ENCODE results near the gene MAB21L4.

MAB21L4 gene

DNA sequence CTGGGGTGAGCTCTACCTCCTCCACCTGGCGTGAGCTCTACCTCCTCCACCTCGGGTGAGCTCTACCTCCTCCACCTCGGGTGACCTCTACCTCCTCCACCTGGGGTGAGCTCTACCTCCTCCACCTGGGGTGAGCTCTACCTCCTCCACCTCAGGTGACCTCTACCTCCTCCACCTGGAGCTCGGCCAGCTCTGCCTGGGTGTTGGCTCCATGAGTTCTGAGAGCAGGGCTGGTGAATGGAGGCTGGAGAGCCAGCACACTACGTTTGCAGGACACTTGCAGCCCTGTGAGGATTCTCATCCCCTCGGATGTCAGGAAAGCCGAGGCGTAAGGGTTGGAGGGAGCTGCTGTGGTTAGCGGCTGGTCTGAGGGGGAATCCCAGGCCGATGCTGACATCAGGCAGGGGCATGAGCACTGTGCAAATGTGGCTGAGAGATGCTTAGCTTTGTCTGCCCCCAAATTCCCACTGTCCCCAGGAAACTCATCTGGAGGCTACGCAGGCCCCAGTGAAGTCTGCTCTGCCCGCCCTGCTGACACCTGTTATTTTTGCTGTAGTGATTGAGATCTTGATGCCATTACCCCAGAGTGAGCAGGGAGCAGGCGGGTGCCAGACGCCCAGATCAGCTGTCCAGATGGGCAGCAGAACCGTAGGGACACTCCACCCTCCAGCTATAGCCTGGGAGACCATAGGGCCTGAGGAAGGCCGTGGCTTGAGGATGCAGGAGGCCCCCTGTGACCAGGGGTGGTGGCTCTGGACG, 13.4 kb upstream of the MAB21L4 start:
- DNase-seq = no peak

- DNase-seq = no peak
Measured at GRCh38 chr2:240906911-240907590, 11.1 kb upstream of the MAB21L4 start.

GRCh38 chr2:240906141-240906910, 10.4 kb upstream of the MAB21L4 start, which contains the start of gene CROCC2:
Gene CROCC2, plus strand, starts transcription at chr2:240906336. Its CDS starts 178 bp downstream, at chr2:240906514.
- no peak for DNase-seq

GRCh38 chr2:240905176-240905781, 9.3 kb upstream of the MAB21L4 start:
- DNase-seq = no peak

DNA sequence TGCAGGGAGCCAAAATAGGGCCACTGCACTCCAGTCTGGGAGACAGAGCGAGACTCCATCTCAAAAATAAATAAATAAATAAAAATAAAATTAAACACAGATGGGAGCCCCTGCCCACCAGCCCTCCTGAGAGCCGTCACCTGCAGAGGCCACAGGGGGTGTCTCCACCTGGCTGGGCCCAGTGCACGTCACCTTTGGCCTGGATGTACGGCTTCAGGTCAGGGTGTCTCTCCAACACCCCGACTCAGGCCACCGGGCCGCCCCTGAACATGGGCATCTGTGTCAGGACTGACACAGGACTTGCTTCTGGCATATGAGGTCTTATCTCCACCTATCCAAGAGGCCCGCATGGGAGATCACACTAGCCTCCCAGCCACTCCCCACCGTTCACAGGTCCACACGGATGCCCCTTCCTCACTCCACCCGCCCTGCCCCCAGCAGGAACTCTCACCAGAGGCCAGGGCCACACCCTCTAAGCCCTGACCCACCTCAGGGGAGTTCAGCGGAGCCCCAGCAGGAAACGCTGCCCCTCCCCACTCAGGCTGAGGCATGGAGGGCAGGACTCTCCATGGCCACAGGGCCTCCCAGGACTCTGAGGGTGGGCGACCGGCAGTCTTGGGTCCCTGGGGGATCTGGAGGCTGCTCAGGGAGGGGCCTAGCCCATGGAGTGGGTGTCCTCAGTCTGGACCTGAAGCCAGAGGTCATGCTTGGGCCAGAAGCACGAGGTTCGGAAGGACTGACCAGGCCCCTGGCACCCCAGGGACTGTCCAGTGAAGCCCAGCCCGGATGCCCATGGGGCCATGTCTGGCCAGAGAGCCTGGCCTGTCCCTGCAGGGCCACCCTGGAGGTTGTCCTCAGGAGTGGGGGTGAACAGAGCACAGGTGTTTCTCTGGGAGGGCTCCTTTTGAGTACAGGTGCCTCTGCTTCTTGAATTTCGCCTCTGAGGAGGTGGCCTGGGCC, 8.5 kb upstream of the MAB21L4 start:
- no peak for DNase-seq

DNA sequence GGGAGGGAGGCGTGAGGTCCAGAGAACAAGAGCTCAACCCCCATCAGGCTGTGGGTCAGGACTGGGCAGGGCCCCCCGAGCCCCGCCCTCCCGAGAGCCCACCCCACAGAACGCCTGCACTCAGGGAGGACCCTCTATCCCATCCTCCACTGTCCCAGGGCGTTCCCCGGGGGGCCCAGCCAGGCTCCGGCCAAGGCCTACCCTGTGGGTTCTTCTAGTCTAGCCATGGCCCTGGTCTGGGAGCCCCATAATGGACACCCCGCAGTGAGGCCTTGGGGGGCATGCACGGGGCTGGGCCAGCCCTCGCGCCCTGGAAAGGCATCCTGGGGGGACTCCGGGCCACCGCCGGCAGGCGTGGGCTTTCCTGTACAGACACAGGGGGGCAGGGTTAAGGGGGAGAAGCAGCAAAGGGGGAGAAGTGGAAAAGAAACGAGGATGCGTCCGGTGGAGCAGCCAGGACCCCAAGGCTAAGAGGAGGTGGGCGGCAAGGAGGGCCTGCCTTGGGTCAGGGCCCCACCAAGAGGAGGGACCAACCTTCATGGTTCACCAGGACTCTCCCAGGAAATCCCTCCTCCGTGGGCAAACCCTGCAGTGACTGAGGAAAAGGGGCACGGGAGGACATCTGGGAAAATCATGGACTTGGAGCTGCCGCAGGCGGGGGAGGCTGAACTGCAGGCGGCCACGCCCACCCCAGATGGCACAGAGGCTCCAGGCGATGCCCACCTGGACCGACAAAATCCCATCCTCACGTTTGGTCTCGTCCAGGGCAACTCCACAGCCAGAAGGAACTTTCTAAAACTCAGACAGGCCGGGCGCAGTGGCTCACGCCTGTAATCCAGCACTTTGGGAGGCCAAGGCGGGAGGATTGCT, 7.5 kb upstream of the MAB21L4 start:
- no peak for DNase-seq

GRCh38 chr2:240902615-240903041, 6.7 kb upstream of the MAB21L4 start:
- no peak for DNase-seq

DNA sequence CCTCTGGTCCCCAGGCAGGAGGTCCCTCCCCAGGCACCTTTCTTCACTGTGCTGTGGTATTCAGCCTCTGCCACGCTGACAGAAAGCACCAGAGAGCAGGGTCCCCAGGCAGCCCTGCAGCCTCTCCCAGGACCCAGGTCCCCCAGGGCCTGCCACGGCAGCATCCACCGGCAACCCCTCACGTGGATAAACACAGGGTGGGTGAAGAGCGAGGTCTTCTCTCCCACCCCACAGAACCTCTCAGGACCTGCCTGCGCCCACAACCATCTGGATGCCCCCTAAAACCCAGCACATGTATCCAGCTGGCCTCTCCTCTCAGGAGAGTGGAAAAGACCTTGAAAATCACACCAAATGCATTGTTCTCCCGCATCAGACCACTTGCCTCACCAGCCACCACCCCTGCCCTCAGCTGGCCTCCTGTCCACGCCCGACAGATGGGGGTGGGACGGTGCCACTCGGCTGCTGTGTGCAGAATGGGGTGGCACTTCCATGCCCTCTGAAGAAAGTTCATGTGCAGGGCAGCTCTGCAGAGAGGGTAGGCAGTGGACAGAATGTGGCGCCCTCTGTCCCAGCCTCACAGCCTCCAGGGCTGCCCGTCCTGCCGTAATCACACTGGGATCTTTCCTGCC, 6.1 kb upstream of the MAB21L4 start:
- no peak for DNase-seq

GRCh38 chr2:240900141-240900860, 4.3 kb upstream of the MAB21L4 start:
- DNase-seq = no peak

DNA sequence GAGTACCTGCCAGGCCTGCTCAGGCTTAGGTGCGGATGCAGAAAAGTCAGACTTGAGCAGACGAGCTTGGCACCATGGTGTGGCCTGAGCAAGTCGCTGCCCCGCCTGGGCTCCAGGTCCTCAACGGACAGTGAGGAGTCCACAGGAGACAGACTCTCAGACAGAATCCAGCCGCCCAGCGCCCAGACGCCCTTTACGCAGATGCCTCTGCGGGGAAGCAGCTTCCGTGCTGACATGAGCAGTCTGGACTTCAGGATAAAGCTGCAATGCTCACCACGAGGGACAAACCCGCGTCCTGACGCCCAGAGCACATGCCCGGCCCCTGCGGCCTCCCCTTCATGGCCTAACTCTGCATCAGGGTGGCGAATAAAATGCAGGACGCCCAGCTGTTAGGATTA, 3.5 kb upstream of the MAB21L4 start:
- DNase-seq = no peak

GRCh38 chr2:240898731-240899467, 2.9 kb upstream of the MAB21L4 start:
- no peak for DNase-seq

GRCh38 chr2:240898108-240898730, 2.3 kb upstream of the MAB21L4 start:
- DNase-seq = no peak

- DNase-seq = no peak
Measured at GRCh38 chr2:240896871-240897692, 1.1 kb upstream of the MAB21L4 start.

GRCh38 chr2:240896394-240896793, 438 bp upstream of the MAB21L4 start:
- no peak for DNase-seq

DNA sequence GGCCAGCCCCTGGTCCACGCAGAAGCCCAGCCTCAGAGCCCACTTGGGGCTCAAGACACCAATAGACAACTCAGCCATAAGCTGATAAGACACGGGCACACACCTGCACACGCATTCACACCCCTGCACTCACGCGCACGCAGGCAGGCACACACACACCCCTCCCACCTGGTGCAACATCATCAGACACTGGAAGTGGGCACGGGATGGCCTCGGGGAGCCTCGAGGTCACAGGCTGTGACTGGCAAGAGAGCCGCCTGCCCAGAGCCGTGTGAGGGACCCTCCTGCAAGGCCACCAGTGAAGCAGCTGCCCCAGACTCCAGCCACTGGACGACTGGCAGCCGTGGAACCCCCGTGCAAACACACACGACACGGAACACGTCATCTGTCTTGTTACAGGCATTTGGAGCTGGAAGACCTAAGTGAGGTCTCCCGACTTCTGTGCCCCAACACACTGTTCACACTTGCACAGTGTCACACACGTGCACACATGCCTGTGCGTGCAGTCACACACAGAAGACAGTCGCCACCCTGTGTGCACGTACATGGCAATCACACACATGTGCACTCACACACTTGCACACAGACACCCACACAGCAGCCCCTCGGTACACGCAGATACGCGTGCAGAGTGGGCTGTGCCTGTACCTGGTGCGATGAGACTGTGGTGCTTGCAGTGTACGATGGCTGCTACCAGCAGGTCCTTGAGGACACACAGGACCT, 959 bp downstream of the MAB21L4 start:
- no peak for DNase-seq

DNA sequence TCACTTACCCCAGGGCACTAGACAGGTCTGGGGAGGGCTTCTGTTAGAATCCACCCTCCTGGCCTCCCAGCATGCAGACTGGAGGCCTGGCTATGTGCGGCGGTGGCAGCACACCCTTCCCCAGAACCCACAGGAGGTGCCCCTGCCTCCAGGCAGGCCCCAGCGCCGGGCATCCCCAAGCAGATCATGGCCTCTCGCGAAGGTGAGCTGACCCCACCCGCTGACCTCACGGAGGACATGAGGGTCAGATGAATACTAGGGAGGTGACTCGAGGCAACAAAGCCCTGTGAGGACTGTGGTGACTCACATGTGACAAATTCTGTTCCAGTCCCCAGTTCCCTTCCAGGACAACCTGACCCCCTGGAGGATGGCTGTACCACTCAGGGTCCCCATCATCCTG, 1.9 kb downstream of the MAB21L4 start:
- no peak for DNase-seq

GRCh38 chr2:240893363-240893844, 2.6 kb downstream of the MAB21L4 start:
- peak; percentile 60 for DNase-seq
